ENCODE measurements around the gene DPYSL5. TPM values are rescaled to one million over a fixed set of nuclear protein-coding genes. Genes with fewer than 3 reads are reported as not detected.

The DPYSL5 gene
- total and polyA plus RNA-seq, 10 of the 15 experiments (the other 5 are each of a cell fraction or from before 2014, with no cell fraction given): not detected

GRCh38 chr2:26870585-26871095 is 22.7 kb downstream of the DPYSL5 start (continued):
- no peak for TF ChIP-seq PKNOX1 (IDR thresholded peaks at IDR 0.05)
- TF ChIP-seq ZNF687 (IDR thresholded peaks at IDR 0.05): no peak

GRCh38 chr2:26873286-26873983 is 25.5 kb downstream of the DPYSL5 start:
- CTCF ChIA-PET: no interaction called here
- WGBS (ENCODE audit: insufficient coverage, insufficient replicate concordance, low lambda C conversion rate, missing lambda C conversion rate): 9% methylated on average over 6 of the region's 6 CpGs

More at GRCh38 chr2:26873286-26873983, 25.5 kb downstream of the DPYSL5 start:
- DNase-seq (ENCODE audit: low read depth, low spot score): no peak
- ATAC-seq: no peak
- no peaks in the 10 kb centered on the region for H3K9me3 ChIP-seq (replicated peaks; ENCODE audit: control insufficient read depth, insufficient read depth, low read length)
- no peaks in the 10 kb centered on the region for H3K36me3 ChIP-seq (ENCODE audit: control insufficient read depth in 2 of 2, insufficient read depth in 2 of 2, low read length in 1 of 2)
- intact Hi-C loops (cut with micrococcal nuclease; ENCODE audit: unreplicated experiment) (no loop called here), in situ Hi-C loops (cut with MboI) (no loop called here)
- H3K4me3 ChIP-seq: no peak overlapping the region
- no peak overlapping the region for H2AFZ ChIP-seq (ENCODE audit: control insufficient read depth, low read depth, low read length)
- H3K4me1 ChIP-seq (ENCODE audit: control insufficient read depth, insufficient read depth, low read length): no peaks in the 10 kb centered on the region
- H3K79me2 ChIP-seq (ENCODE audit: control insufficient read depth, insufficient read depth, low read length): no peaks in the 10 kb centered on the region
- ChIA-PET RAD21 (ENCODE audit: unreplicated experiment) (interaction anchor here (0.8 kb wide), 1 partner anchor 546 kb away, joined by 3 read pairs; no protein-coding TSS in a partner anchor), SMC1A (ENCODE audit: uncharacterized antibody, unreplicated experiment) (interaction anchor here (1.0 kb wide), 1 partner anchor 17 kb away, joined by 3 read pairs; no protein-coding TSS in a partner anchor), POLR2A (no interaction called here)
- H3K27me3 ChIP-seq (replicated peaks in 1 of 2; ENCODE audit: control insufficient read depth in 2 of 2, insufficient read depth in 2 of 2, low read length in 1 of 2): no peaks in the 10 kb centered on the region
- H3K27ac ChIP-seq (ENCODE audit: control insufficient read depth, insufficient read depth): no peak overlapping the region
- no TSS peak for BruUV-seq (replicated peaks)
- no peaks in the 10 kb centered on the region for H4K20me1 ChIP-seq (ENCODE audit: control insufficient read depth, insufficient read depth)
- no peak overlapping the region for H3K9ac ChIP-seq (ENCODE audit: control insufficient read depth, insufficient read depth, low read length)
- no peak for FAIRE-seq
- TF ChIP-seq NBN (IDR thresholded peaks at IDR 0.05): no peak
- H3K4me2 ChIP-seq (ENCODE audit: control insufficient read depth, insufficient read depth): no peak overlapping the region

All from GM12878 (cell line).